Measurements from ENCODE around the gene LYZL1.

- TF ChIP-seq CTCF (IDR thresholded peaks at IDR 0.05; ENCODE audit: low read depth, low read length) (no peak), POLR2A (IDR thresholded peaks at IDR 0.05; ENCODE audit: extremely low read depth, insufficient read length) (no peak)
Measured at GRCh38 chr10:29324220-29324841, 35.5 kb downstream of the LYZL1 start.

All from NB4 (cell line).